ENCODE data around the gene ALPI. TPM values are rescaled to one million over a fixed set of nuclear protein-coding genes. Genes with fewer than 3 reads are reported as not detected.

ALPI gene
- total RNA-seq, 1 donor from 2014 or later, result not detected

DNA sequence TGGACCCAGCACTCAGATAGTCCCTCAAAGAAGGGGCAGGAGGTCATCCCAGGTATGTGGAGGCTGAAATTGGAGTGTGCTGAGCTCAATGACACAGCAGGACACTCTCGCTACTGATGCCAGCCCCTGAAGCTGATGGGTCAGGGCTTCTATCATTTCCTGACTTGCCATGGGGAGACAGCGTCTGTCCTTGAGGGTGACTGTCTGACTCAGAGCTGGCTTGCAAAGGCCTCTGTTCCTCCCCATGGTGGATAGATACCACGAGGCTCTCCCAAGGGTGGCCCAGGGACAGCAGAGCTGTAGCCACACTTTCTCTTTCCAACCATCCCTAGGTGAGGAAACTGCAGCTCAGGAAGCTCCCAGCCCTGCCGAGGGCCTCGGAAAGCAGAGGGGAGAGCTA, 38.5 kb upstream of the ALPI start:
- Histone ChIP-seq H3K27me3 (peaks cover 78% of the 10 kb centered on the region), H3K27ac (no peak overlapping the region), H3K36me3 (no peaks in the 10 kb centered on the region), H3K9me3 (no peaks in the 10 kb centered on the region), H3K4me3 (no peak overlapping the region), H3K4me1 (no peaks in the 10 kb centered on the region)
- peak; percentile 20 for DNase-seq
- intact Hi-C loops (cut with DNase I), result no loop called here
- ATAC-seq, result no peak
- TF ChIP-seq, protein P1, sequence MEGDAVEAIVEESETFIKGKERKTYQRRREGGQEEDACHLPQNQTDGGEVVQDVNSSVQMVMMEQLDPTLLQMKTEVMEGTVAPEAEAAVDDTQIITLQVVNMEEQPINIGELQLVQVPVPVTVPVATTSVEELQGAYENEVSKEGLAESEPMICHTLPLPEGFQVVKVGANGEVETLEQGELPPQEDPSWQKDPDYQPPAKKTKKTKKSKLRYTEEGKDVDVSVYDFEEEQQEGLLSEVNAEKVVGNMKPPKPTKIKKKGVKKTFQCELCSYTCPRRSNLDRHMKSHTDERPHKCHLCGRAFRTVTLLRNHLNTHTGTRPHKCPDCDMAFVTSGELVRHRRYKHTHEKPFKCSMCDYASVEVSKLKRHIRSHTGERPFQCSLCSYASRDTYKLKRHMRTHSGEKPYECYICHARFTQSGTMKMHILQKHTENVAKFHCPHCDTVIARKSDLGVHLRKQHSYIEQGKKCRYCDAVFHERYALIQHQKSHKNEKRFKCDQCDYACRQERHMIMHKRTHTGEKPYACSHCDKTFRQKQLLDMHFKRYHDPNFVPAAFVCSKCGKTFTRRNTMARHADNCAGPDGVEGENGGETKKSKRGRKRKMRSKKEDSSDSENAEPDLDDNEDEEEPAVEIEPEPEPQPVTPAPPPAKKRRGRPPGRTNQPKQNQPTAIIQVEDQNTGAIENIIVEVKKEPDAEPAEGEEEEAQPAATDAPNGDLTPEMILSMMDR (IDR thresholded peaks at IDR 0.05), result no peak

DNA sequence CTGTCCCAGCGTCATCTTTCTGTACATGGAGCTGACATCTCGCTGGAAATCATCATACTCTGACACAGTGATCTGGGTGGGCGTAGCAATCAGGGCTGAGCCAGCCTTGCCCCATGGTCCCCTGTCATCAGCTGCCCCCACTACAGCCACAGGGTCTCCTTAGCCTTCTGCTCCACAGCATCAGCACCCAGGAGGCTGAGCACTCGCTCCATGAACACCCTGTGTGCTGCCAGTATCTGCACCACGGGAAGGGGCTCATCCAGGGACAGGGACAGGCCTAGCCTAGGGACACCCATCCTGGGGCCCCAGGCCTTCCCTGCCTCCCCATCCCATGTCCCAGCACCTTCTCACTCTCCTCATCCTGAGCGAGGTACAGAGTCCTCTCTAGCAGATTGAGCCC, 37.9 kb upstream of the ALPI start:
- DNase-seq (peak; percentile 21), ATAC-seq (no peak)
- Histone ChIP-seq H3K27ac (no peak overlapping the region), H3K9me3 (no peaks in the 10 kb centered on the region), H3K36me3 (no peaks in the 10 kb centered on the region), H3K27me3 (peaks cover 77% of the 10 kb centered on the region), H3K4me1 (no peaks in the 10 kb centered on the region), H3K4me3 (no peak overlapping the region)
- TF ChIP-seq, protein P1 (IDR thresholded peaks at IDR 0.05), result no peak
- intact Hi-C loops (cut with DNase I), result no loop called here

DNA sequence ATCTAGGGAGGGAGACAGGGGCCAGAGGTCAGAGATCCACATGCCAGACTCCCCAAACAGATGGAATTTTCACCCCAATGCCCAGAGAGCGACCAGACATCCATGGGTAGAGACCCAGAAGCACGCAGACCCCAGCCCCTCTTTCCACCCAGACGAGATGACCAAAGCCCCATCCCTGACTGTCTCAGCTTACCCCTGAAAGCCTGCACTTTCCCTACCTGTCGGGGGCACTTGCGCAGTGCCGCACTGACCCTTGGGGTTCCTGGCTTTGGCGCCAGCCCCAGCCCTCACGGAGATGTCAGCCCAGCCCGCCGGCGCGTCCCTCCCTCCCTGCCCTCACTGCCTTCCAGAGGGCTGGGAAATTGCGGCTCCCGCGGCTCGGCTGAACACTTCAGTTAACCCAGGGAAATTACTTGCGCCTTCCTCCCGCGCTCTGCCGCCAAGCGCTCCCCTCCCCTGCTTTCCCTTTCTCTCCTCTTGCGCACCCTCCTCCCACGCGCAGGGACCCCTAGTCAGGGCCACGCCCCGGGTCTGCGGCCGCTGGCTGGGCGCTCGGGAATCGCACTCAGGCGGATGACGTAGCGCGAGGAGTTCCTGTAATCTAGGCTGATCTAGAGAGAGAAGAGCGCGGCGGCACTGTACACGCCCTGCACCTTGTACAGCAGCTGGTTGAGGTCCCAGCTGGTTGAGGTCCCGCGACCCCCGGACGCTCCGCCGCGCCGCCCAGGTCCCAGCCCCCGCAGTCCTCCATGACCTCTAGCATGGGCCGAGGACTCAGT, 37.3 kb upstream of the ALPI start:
- Histone ChIP-seq H3K36me3 (no peaks in the 10 kb centered on the region), H3K4me1 (no peaks in the 10 kb centered on the region), H3K27me3 (peaks cover 75% of the 10 kb centered on the region), H3K4me3 (peak overlapping the region; percentile 25), H3K9me3 (no peaks in the 10 kb centered on the region), H3K27ac (no peak overlapping the region)
- ATAC-seq, result peak; percentile 65
- TF ChIP-seq, protein P1 (IDR thresholded peaks at IDR 0.05), result no peak
- peak; percentile 70 for DNase-seq
- intact Hi-C loops (cut with DNase I), result no loop called here

DNA sequence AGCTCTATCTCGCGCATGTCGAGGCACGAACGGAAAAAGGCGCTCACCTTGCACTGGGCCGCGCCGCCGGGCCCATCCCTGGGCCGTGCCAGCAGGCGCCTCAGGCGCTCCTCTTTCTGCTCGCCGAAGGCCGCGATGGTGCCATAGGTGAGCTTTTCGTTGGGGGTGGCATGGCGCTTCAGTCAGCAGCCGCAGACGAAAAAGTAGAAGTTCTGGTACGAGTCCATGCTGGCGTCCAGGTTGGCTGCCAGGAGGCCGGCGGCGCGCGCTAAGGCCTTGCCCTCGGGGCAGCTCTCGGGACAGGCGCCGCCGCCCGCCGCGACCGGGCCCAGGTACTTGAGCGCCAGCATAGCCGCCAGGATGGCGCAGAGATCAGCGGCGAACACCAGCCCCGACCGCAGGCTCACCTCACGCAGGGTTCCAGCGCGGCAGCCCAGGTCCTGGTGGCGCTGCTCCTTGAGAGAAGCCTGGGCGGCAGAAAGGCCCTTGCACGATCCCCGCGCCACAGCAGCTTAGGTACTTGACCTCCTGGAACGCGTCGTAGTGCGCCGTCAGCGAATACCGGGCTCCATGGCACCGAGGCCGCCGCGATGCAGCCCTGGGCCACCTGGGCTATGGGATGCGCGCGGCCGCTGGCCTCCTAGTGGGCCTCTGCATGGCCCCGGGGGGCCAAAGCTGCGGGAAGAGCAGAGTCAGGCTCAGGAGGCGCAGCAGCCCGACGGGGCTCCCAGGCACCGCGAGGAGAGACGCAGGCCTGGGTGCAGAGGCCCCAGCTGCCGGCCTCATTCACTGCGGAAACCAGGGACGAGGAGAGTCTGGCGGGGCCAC, 36.5 kb upstream of the ALPI start:
- Histone ChIP-seq H3K27me3 (peaks cover 75% of the 10 kb centered on the region), H3K4me1 (no peaks in the 10 kb centered on the region), H3K27ac (no peak overlapping the region), H3K36me3 (no peaks in the 10 kb centered on the region), H3K9me3 (no peaks in the 10 kb centered on the region), H3K4me3 (peak overlapping the region; percentile 25)
- intact Hi-C loops (cut with DNase I), result no loop called here
- peak; percentile 31 for ATAC-seq
- TF ChIP-seq, protein P1 (IDR thresholded peaks at IDR 0.05), result no peak
- DNase-seq, result peak; percentile 66

DNA sequence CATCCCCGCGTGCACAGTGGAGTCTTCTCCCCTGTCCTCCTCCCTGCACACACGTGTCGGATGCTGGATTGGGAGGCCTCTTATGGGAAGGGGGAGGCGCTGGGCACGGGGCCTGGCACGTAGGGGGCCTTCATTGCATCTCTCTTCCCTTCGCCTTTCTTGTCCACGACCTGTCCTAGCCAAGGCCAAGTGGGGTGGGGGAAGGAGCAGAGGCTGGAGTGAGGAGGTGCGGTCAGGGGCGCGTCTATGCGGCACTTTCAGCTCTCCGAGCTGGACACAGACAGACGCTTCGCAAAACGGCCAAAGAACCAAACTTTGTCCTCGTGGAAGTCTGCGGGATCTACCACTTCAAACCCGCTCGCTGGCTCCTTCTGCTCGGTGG, 35.9 kb upstream of the ALPI start:
- no peaks in the 10 kb centered on the region for H3K9me3 ChIP-seq
- intact Hi-C loops (cut with DNase I), result no loop called here
- H3K27me3 ChIP-seq, result peaks cover 75% of the 10 kb centered on the region
- TF ChIP-seq, protein P1 (IDR thresholded peaks at IDR 0.05), result no peak
- H3K4me3 ChIP-seq, result peak overlapping the region; percentile 35
- H3K36me3 ChIP-seq, result no peaks in the 10 kb centered on the region
- no peaks in the 10 kb centered on the region for H3K4me1 ChIP-seq
- no peak overlapping the region for H3K27ac ChIP-seq
- DNase-seq (peak; percentile 59), ATAC-seq (no peak)

All from upper lobe of right lung (tissue), 1 donor.